GM06990 (cell line): ENCODE data around the gene USP9X.

Source experiments
- DNase-seq: peaks from one replicate; pipeline ENCODE4 v3.0.0-alpha.2; 2011; ENCODE audit not compliant: insufficient read length; ENCODE audit errors: extremely low read depth
- H3K27me3 ChIP-seq: replicated peaks from 2 replicates; pipeline ENCODE4 v1.6.0; 2011; ENCODE audit warnings: low read length; ENCODE audit not compliant: control insufficient read depth, insufficient read depth
- H3K36me3 ChIP-seq: 2 replicates; pipeline ENCODE4 v1.5.1; 2011; ENCODE audit warnings: low read length; ENCODE audit not compliant: control insufficient read depth, insufficient read depth
- H3K4me3 ChIP-seq: replicated peaks from 2 replicates; pipeline ENCODE4 v1.5.1; 2011; ENCODE audit warnings: low read depth, mild to moderate bottlenecking, control low read depth, low read length
- CTCF ChIP-seq: IDR thresholded peaks from 2 replicates; pipeline ENCODE4 v1.5.1; 2011; ENCODE audit warnings: low read length, control low read depth, mild to moderate bottlenecking, inconsistent platforms; ENCODE audit not compliant: insufficient read depth, poor library complexity, severe bottlenecking

The USP9X gene

GRCh38 chrX:41084893-41085511, at the start of gene USP9X:
TSS of gene USP9X (plus strand) at chrX:41085445. CDS start at chrX:41123629, 38,184 bp downstream.
- Histone ChIP-seq H3K36me3 (no peaks in the 10 kb centered on the region), H3K27me3 (no peaks in the 10 kb centered on the region; the same call in 1 of the 2 replicates), H3K4me3 (peak within 1 kb of the TSS; percentile 98)
- peak; percentile 92 for DNase-seq
- TF ChIP-seq CTCF: no peak

GRCh38 chrX:41035582-41035981, 49.7 kb upstream of the USP9X start:
- TF ChIP-seq CTCF: no peak
- H3K4me3 ChIP-seq: no peak overlapping the region
- no peaks in the 10 kb centered on the region for H3K36me3 ChIP-seq
- no peak for DNase-seq
- H3K27me3 ChIP-seq: no peaks in the 10 kb centered on the region

GRCh38 chrX:41036668-41037326, 48.4 kb upstream of the USP9X start:
- Histone ChIP-seq H3K4me3 (no peak overlapping the region), H3K27me3 (no peaks in the 10 kb centered on the region), H3K36me3 (no peaks in the 10 kb centered on the region)
- no peak for TF ChIP-seq CTCF
- no peak for DNase-seq

- no peaks in the 10 kb centered on the region for H3K27me3 ChIP-seq
- DNase-seq: no peak
- no peak overlapping the region for H3K4me3 ChIP-seq
- no peak for TF ChIP-seq CTCF
- no peaks in the 10 kb centered on the region for H3K36me3 ChIP-seq
Measured at GRCh38 chrX:41043196-41043595, 42.0 kb upstream of the USP9X start.

- Histone ChIP-seq H3K4me3 (no peak overlapping the region), H3K36me3 (no peaks in the 10 kb centered on the region), H3K27me3 (no peaks in the 10 kb centered on the region)
- no peak for DNase-seq
- TF ChIP-seq CTCF: no peak
Measured at GRCh38 chrX:41043674-41044345, 41.4 kb upstream of the USP9X start.
